ENCODE data around the gene TRIO. TPM values are rescaled to one million over a fixed set of nuclear protein-coding genes. Genes with fewer than 3 reads are reported as not detected.

The TRIO gene
- total and polyA plus RNA-seq, 2 of the 8 experiments (the other 6 are each of a cell fraction or from before 2014, with no cell fraction given): 35.1 to 69.1 TPM

- TF ChIP-seq CHD7 (IDR thresholded peaks at IDR 0.05; ENCODE audit: insufficient replicate concordance, low read length): no peak
- no peak for TF ChIP-seq RFX5 (IDR thresholded peaks at IDR 0.05; ENCODE audit: borderline replicate concordance, low read depth, low read length)
- no peak for TF ChIP-seq NRF1 (IDR thresholded peaks at IDR 0.05; ENCODE audit: low read depth, low read length)
- TF ChIP-seq SP4 (IDR thresholded peaks at IDR 0.05; ENCODE audit: low read length): no peak
- no peak for TF ChIP-seq CTBP2 (IDR thresholded peaks at IDR 0.05; ENCODE audit: borderline replicate concordance, insufficient read depth, insufficient read length, low read length)
- TF ChIP-seq ATF3 (IDR thresholded peaks at IDR 0.05; ENCODE audit: insufficient read depth, low read depth, low read length): no peak
- no peak for TF ChIP-seq GTF2F1 (IDR thresholded peaks at IDR 0.05; ENCODE audit: borderline replicate concordance, low read depth, low read length)
- TF ChIP-seq EGR1 (IDR thresholded peaks at IDR 0.05; ENCODE audit: borderline replicate concordance, low read depth, low read length): no peak
These were observed 23.0 kb upstream of the TRIO start (continued) for GRCh38 chr5:14120176-14120575.
